ENCODE measurements around the gene TOX3. TPM values are rescaled to one million over a fixed set of nuclear protein-coding genes. Genes with fewer than 3 reads are reported as not detected.

Gene TOX3
- total RNA-seq, result not detected
- long read RNA-seq, result 0 reads

- ATAC-seq, result no peak
- intact Hi-C loops (cut with DNase I), result no loop called here
- DNase-seq (ENCODE audit: missing footprints), result no peak
Measured at GRCh38 chr16:52547004-52547833, at the start of gene TOX3. Gene TOX3, minus strand, starts transcription at chr16:52547143. Its CDS starts 420 bp downstream, at chr16:52546723.

- intact Hi-C loops (cut with DNase I), result no loop called here
- DNase-seq (ENCODE audit: missing footprints) (no peak), ATAC-seq (no peak)
Measured at GRCh38 chr16:52592778-52593177, 45.8 kb upstream of the TOX3 start.

GRCh38 chr16:52591934-52592592 lies 45.1 kb upstream of the TOX3 start:
- ATAC-seq (no peak), DNase-seq (ENCODE audit: missing footprints) (no peak)
- intact Hi-C loops (cut with DNase I), result no loop called here

GRCh38 chr16:52591471-52591870 lies 44.5 kb upstream of the TOX3 start:
- intact Hi-C loops (cut with DNase I), result no loop called here
- ATAC-seq (no peak), DNase-seq (ENCODE audit: missing footprints) (no peak)

GRCh38 chr16:52586159-52586558 lies 39.2 kb upstream of the TOX3 start:
- intact Hi-C loops (cut with DNase I), result no loop called here
- DNase-seq (ENCODE audit: missing footprints) (no peak), ATAC-seq (no peak)

GRCh38 chr16:52584354-52585320 lies 37.7 kb upstream of the TOX3 start:
- ATAC-seq (no peak), DNase-seq (ENCODE audit: missing footprints) (no peak)
- intact Hi-C loops (cut with DNase I), result no loop called here

- intact Hi-C loops (cut with DNase I), result no loop called here
- DNase-seq (ENCODE audit: missing footprints) (no peak), ATAC-seq (no peak)
Measured at GRCh38 chr16:52581530-52581929, 34.6 kb upstream of the TOX3 start.

GRCh38 chr16:52580488-52580887 lies 33.5 kb upstream of the TOX3 start:
- intact Hi-C loops (cut with DNase I), result no loop called here
- ATAC-seq, result no peak
- DNase-seq (ENCODE audit: missing footprints), result no peak

GRCh38 chr16:52578829-52579498 lies 32.0 kb upstream of the TOX3 start:
- ATAC-seq, result no peak
- DNase-seq (ENCODE audit: missing footprints), result no peak
- intact Hi-C loops (cut with DNase I), result no loop called here

- intact Hi-C loops (cut with DNase I), result no loop called here
- DNase-seq (ENCODE audit: missing footprints) (no peak), ATAC-seq (no peak)
Measured at GRCh38 chr16:52578007-52578828, 31.3 kb upstream of the TOX3 start.

GRCh38 chr16:52577130-52577706 lies 30.3 kb upstream of the TOX3 start:
- intact Hi-C loops (cut with DNase I), result no loop called here

GRCh38 chr16:52573365-52574299 lies 26.7 kb upstream of the TOX3 start:
- ATAC-seq, result no peak
- DNase-seq (ENCODE audit: missing footprints), result no peak
- intact Hi-C loops (cut with DNase I), result no loop called here

More at GRCh38 chr16:52577130-52577706, 30.3 kb upstream of the TOX3 start:
- DNase-seq (ENCODE audit: missing footprints) (no peak), ATAC-seq (no peak)

- intact Hi-C loops (cut with DNase I), result no loop called here
- DNase-seq (ENCODE audit: missing footprints) (no peak), ATAC-seq (no peak)
Measured at GRCh38 chr16:52572656-52573055, 25.7 kb upstream of the TOX3 start.

- DNase-seq (ENCODE audit: missing footprints) (no peak), ATAC-seq (no peak)
- intact Hi-C loops (cut with DNase I), result no loop called here
Measured at GRCh38 chr16:52570495-52571091, 23.6 kb upstream of the TOX3 start.

- DNase-seq (ENCODE audit: missing footprints), result no peak
- intact Hi-C loops (cut with DNase I), result no loop called here
- ATAC-seq, result no peak
Measured at GRCh38 chr16:52569701-52570100, 22.8 kb upstream of the TOX3 start.

Data from Right ventricle myocardium inferior (tissue), 1 donor.